K562 (cell line): ENCODE results near the gene CTNNBL1. TPM values are rescaled to one million over a fixed set of nuclear protein-coding genes. Genes with fewer than 3 reads are reported as not detected.

Experiments
- ATAC-seq: fragments of 200-7000 bp; cut with Tn5 transposase; 3 replicates; pipeline ENCODE4 v1.9.1; 2020; ENCODE audit warnings: moderate library complexity
- BruUV-seq: library from RNA; stranded (reverse); fragments of 400-500 nt; replicated peaks from 2 replicates; lab custom pipeline; 2021; lab: Mats Ljungman, UMichigan
- CTCF ChIA-PET: fragments of 300-600 bp; formaldehyde crosslinking; extraction: SDS; loops from one replicate; lab custom pipeline; 2021; ENCODE audit warnings: low intra/inter-chr PET ratio; lab: Yijun Ruan, JAX
- POLR2A ChIA-PET: fragments of 300-600, 350-650 bp; sonication (Branson Sonifier 250); formaldehyde crosslinking; extraction: SDS; loops from one replicate; lab custom pipeline; 2021; ENCODE audit warnings: antibody characterized with exemption, inconsistent platforms; lab: Yijun Ruan, JAX
- DNase-seq, 4 experiments: peaks; one replicate each; pipeline versions ENCODE4 v3.0.0 to v3.0.0-alpha.2; 2011 to 2018; ENCODE audit warnings: low spot score in 3 of 4, mixed read lengths in 3 of 4; ENCODE audit errors: extremely low read depth in 1 of 4
- FAIRE-seq: peaks from 2 replicates; lab custom pipeline; 2011; peaks lifted over from hg19 to GRCh38; lab: Jason Lieb, UNC
- H2AFZ ChIP-seq: 2 replicates; pipeline ENCODE4 v1.6.0; 2011; ENCODE audit warnings: low read depth, low read length, control low read depth, inconsistent platforms
- H3K27ac ChIP-seq: fragments of 200-600 bp; 3 replicates; pipeline ENCODE4 v1.8.0; 2011; ENCODE audit warnings: low read depth, mild to moderate bottlenecking, control low read depth, inconsistent platforms, low read length, moderate library complexity, mixed read lengths; ENCODE audit errors: extremely low read depth
- H3K27me3 ChIP-seq, 2 experiments: fragments of 300-600 bp in 1 of 2; 2 replicates in 1 of 2; 3 replicates in 1 of 2; pipeline versions ENCODE4 v1.6.0 to v1.8.0; 2011; ENCODE audit warnings: inconsistent platforms in 2 of 2, low read length in 2 of 2, mild to moderate bottlenecking in 1 of 2, mixed read lengths in 1 of 2, moderate library complexity in 1 of 2; ENCODE audit not compliant: control insufficient read depth in 2 of 2, insufficient read depth in 2 of 2
- H3K36me3 ChIP-seq: fragments of 300-600 bp; 3 replicates; pipeline ENCODE4 v1.8.0; 2011; ENCODE audit warnings: mild to moderate bottlenecking, low read length, inconsistent platforms; ENCODE audit not compliant: control insufficient read depth, insufficient read depth
- H3K4me1 ChIP-seq, 2 experiments: fragments of 200-600 bp in 1 of 2; replicated peaks in 1 of 2; 2 replicates in 1 of 2; 3 replicates in 1 of 2; pipeline versions ENCODE4 v1.5.1 to v1.8.0; 2011; ENCODE audit warnings: inconsistent platforms in 2 of 2, low read length in 2 of 2, mild to moderate bottlenecking in 1 of 2, mixed read lengths in 1 of 2, moderate library complexity in 1 of 2; ENCODE audit not compliant: control insufficient read depth in 2 of 2, insufficient read depth in 2 of 2
- H3K4me2 ChIP-seq: 2 replicates; pipeline ENCODE4 v1.6.1; 2011; ENCODE audit warnings: low read length, control low read depth, inconsistent platforms, mixed read lengths; ENCODE audit not compliant: insufficient read depth
- H3K4me3 ChIP-seq: fragments of 200-600 bp; sonication (generic), shearing (Covaris generic); 2 replicates; pipeline ENCODE4 v1.5.1; 2016; ENCODE audit warnings: control low read depth, inconsistent platforms
- H3K79me2 ChIP-seq: fragments of 200-600 bp; 3 replicates; pipeline ENCODE4 v1.8.0; 2011; ENCODE audit warnings: low read length, inconsistent platforms; ENCODE audit not compliant: control insufficient read depth, insufficient read depth
- H3K9ac ChIP-seq, 2 experiments: 2 replicates each; pipeline versions ENCODE4 v1.6.0 to v1.6.1; 2011; ENCODE audit warnings: low read depth in 2 of 2, low read length in 2 of 2, control low read depth in 1 of 2, inconsistent platforms in 1 of 2, mild to moderate bottlenecking in 1 of 2, mixed read lengths in 1 of 2; ENCODE audit not compliant: insufficient read depth in 1 of 2
- H3K9me1 ChIP-seq: one replicate; pipeline ENCODE4 v1.6.0; 2011; ENCODE audit warnings: inconsistent platforms, mild to moderate bottlenecking, low read length, moderate library complexity; ENCODE audit not compliant: control insufficient read depth, insufficient read depth
- H3K9me3 ChIP-seq: replicated peaks from 2 replicates; pipeline ENCODE4 v1.5.1; 2011; ENCODE audit warnings: low read depth, low read length, inconsistent platforms; ENCODE audit not compliant: control insufficient read depth, insufficient read depth
- H4K20me1 ChIP-seq: replicated peaks from 2 replicates; pipeline ENCODE4 v1.6.1; 2011; ENCODE audit warnings: low read length, inconsistent platforms, mixed read lengths; ENCODE audit not compliant: control insufficient read depth, insufficient read depth
- AFF1 ChIP-seq, 2 experiments: fragments of 450-650 bp; IDR thresholded peaks; 2 replicates each; pipeline ENCODE4 v1.6.1; 2018; ENCODE audit warnings: mild to moderate bottlenecking in 2 of 2, low read depth in 1 of 2; ENCODE audit not compliant: partially characterized antibody in 2 of 2
- ATF2 ChIP-seq: sonication (generic); formaldehyde crosslinking; IDR thresholded peaks from 2 replicates; pipeline ENCODE4 v1.8.1; 2022; ENCODE audit warnings: missing genetic modification reagents
- MAFF ChIP-seq: IDR thresholded peaks from 2 replicates; pipeline ENCODE4 v1.6.1; 2012; ENCODE audit warnings: low read length, improper control_type of control experiment
- MEF2A ChIP-seq: IDR thresholded peaks from 2 replicates; pipeline ENCODE4 v1.6.1; 2011; ENCODE audit warnings: low read depth, mild to moderate bottlenecking, low read length, moderate library complexity; ENCODE audit not compliant: control insufficient read depth
- REST ChIP-seq, 2 experiments: fragments of 450-650 bp; formaldehyde crosslinking in 1 of 2; IDR thresholded peaks; 2 replicates each; pipeline versions ENCODE4 v1.4.0 to v1.6.1; 2014 to 2020; ENCODE audit warnings: mild to moderate bottlenecking in 2 of 2, borderline replicate concordance in 1 of 2, low read depth in 1 of 2
- ZNF561 ChIP-seq: fragments of 450-650 bp; formaldehyde crosslinking; conservative IDR thresholded peaks from 2 replicates; pipeline ENCODE4 v1.4.0; 2020; ENCODE audit warnings: mild to moderate bottlenecking, moderate library complexity
- WGBS: fragments of 100-300 bp; shearing (Covaris generic); methylation state at CpG from one replicate; pipeline ENCODE4 v1.1.6; 2016; ENCODE audit warnings: low coverage, mixed read lengths; ENCODE audit not compliant: insufficient coverage; ENCODE audit errors: missing lambda C conversion rate; 5-methylcytosine and 5-hydroxymethylcytosine counted together
- in situ Hi-C: fragments of 300-500 bp; cut with MboI; formaldehyde crosslinking; loops from 4 replicates; pipeline ENCODE4 v1.15.0; 2018; ENCODE audit warnings: inconsistent platforms, mixed read lengths
- intact Hi-C: fragments of 100-400 bp; cut with micrococcal nuclease; formaldehyde crosslinking; loops from 2 replicates; pipeline ENCODE4 v1.14.2; 2022
- polyA plus RNA-seq, 8 experiments: library from polyadenylated mRNA; depleted of rRNA in 4 of 8; stranded (reverse) in 5 of 8; unstranded in 3 of 8; fragments of >200 nt; fragmentation: Nextera tagmentation in 2 of 8; fragmentation: Illumina TruSeq in 1 of 8; extraction: Ambion mirVana in 2 of 8; extraction: Trizol in 1 of 8; gene quantifications; 2 replicates each; pipeline versions ENCODE4 v1.2.1 to v1.2.3, GENCODE V29; 2011 to 2014; ENCODE audit warnings: inconsistent platforms in 1 of 8, missing spikeins in 1 of 8
- total RNA-seq, 7 experiments: library from RNA; depleted of rRNA in 6 of 7; stranded (reverse); fragments of >200 nt in 6 of 7; fragmentation: Illumina TruSeq in 2 of 7; extraction: Trizol in 2 of 7; gene quantifications; 2 replicates each; pipeline versions ENCODE4 v1.2.1 to v1.2.3, GENCODE V29; 2011 to 2021; ENCODE audit warnings: low replicate concordance in 1 of 7

Gene CTNNBL1
- total and polyA plus RNA-seq, 9 of the 15 experiments (the other 6 are each of a cell fraction or from before 2014, with no cell fraction given): 32.4 to 85.6 (median 43.6) TPM

GRCh38 chr20:37869334-37869861 lies 175.6 kb downstream of the CTNNBL1 start:
- WGBS: 59% methylated on average over 6 of the region's 6 CpGs
- Histone ChIP-seq H3K4me2 (no peak overlapping the region), H3K36me3 (peaks cover 6% of the 10 kb centered on the region; the same call in 2 of the 3 replicates), H4K20me1 (no peaks in the 10 kb centered on the region), H3K4me3 (no peak overlapping the region), H3K79me2 (no peaks in the 10 kb centered on the region), H3K4me1 (peaks cover 0 to 4% of the 10 kb centered on the region in 2 experiments; a peak in 3 of 5 replicates), H3K27ac (no peak overlapping the region), H3K27me3 (no peaks in the 10 kb centered on the region; a peak in 1 of 5 replicates), H3K9me3 (no peaks in the 10 kb centered on the region), H3K9me1 (no peaks in the 10 kb centered on the region), H2AFZ (no peak overlapping the region), H3K9ac (peak overlapping the region in 1 of 2 experiments; percentile 52; a peak in 1 of 4 replicates)
- CTCF ChIA-PET: no interaction called here
- ATAC-seq: peak; percentile 66; the same call in 2 of the 3 replicates
- in situ Hi-C loops: no loop called here
- no peak for FAIRE-seq
- no TSS peak for BruUV-seq
- POLR2A ChIA-PET: interaction anchor here (1.0 to 1.1 kb wide), 2 partner anchors 9 to 11 kb away, joined by 3 to 4 read pairs; no protein-coding TSS in a partner anchor
- DNase-seq: no peak
- intact Hi-C loops: no loop called here
- TF ChIP-seq MEF2A: no peak
- TF ChIP-seq AFF1 (IDR thresholded peaks at IDR 0.05; ENCODE audit: low read depth in 1 of 2, partially characterized antibody in 2 of 2): no peak
- TF ChIP-seq ZNF561 (CRISPR knock-in tag): no peak
- no peak for TF ChIP-seq REST (IDR thresholded peaks at IDR 0.05; ENCODE audit: borderline replicate concordance)
- no peak for TF ChIP-seq REST (CRISPR knock-in tag; IDR thresholded peaks at IDR 0.05; ENCODE audit: low read depth)
- no peak for TF ChIP-seq ATF2 (CRISPR knock-in tag)
- no peak for TF ChIP-seq MAFF
